Effector memory CD4-positive, alpha-beta T cell (primary cell): Measurements from ENCODE around the gene NHEJ1.
"Not testable (repeated sequence)": the region's sequence is repeated elsewhere in the genome, so short reads cannot be mapped to it uniquely, and the experiment has no call there.

ENCODE experiments used
- DNase-seq, 3 donors: peaks; one replicate each; pipeline ENCODE4 v3.0.0-alpha.2; 2020
- H3K27ac ChIP-seq: 2 replicates; pipeline ENCODE4 v1.7.0; 2013; ENCODE audit warnings: mild to moderate bottlenecking, low read length, moderate library complexity; ENCODE audit not compliant: insufficient read depth, poor library complexity, severe bottlenecking
- H3K27me3 ChIP-seq: replicated peaks from 2 replicates; pipeline ENCODE4 v1.7.0; 2013; ENCODE audit warnings: mild to moderate bottlenecking, low read length; ENCODE audit not compliant: insufficient read depth, control insufficient read depth, poor library complexity, severe bottlenecking
- H3K36me3 ChIP-seq: 2 replicates; pipeline ENCODE4 v1.7.0; 2013; ENCODE audit warnings: mild to moderate bottlenecking, low read length, moderate library complexity; ENCODE audit not compliant: control insufficient read depth, insufficient read depth
- H3K4me1 ChIP-seq: 2 replicates; pipeline ENCODE4 v1.7.0; 2013; ENCODE audit warnings: low read length, mild to moderate bottlenecking; ENCODE audit not compliant: control insufficient read depth, insufficient read depth, poor library complexity, severe bottlenecking
- H3K4me3 ChIP-seq: 2 replicates; pipeline ENCODE4 v1.7.0; 2013; ENCODE audit warnings: low read length, low read depth, mild to moderate bottlenecking; ENCODE audit not compliant: insufficient read depth, poor library complexity, severe bottlenecking
- H3K9me3 ChIP-seq: 2 replicates; pipeline ENCODE4 v1.7.0; 2013; ENCODE audit warnings: mild to moderate bottlenecking, low read length, moderate library complexity; ENCODE audit not compliant: control insufficient read depth

The NHEJ1 gene

GRCh38 chr2:219201331-219201730 lies 40.7 kb upstream of the NHEJ1 start:
- H3K27me3 ChIP-seq, H3K4me1 ChIP-seq, DNase-seq, H3K4me3 ChIP-seq, H3K9me3 ChIP-seq, H3K36me3 ChIP-seq, H3K27ac ChIP-seq: not testable (repeated sequence)

DNA sequence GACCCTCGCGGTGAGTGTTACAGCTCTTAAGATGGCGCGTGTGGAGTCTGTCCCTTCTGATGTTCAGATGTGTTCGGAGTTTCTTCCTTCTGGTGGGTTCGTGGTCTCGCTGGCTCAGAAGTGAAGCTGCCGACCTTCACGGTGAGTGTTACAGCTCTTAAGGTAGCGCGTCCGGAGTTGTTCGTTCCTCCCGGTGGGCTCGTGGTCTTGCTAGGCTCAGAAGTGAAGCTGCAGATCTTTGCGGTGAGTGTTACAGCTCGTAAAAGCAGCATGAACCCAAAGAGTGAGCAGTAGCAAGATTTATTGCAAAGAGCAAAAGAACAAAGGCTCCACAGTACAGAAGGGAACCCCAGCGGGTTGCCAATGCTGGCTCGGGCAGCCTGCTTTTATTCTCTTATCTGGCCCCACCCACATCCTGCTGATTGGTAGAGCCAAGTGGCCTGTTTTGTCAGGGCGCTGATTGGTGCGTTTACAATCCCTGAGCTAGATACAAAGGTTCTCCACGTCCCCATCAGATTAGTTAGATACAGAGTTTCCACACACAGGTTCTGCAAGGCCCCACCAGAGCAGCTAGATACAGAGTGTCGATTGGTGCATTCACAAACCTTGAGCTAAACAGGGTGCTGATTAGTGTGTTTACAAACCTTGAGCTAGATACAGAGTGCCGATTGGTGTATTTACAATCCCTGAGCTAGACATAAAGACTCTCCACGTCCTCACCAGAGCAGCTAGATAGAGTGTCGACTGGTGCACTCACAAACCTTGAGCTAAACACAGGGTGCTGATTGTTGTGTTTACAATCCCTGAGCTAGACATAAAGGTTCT lies 40.1 kb upstream of the NHEJ1 start:
- not testable (repeated sequence) for H3K27me3 ChIP-seq, H3K36me3 ChIP-seq, H3K9me3 ChIP-seq, DNase-seq, H3K4me1 ChIP-seq, H3K27ac ChIP-seq, H3K4me3 ChIP-seq

DNA sequence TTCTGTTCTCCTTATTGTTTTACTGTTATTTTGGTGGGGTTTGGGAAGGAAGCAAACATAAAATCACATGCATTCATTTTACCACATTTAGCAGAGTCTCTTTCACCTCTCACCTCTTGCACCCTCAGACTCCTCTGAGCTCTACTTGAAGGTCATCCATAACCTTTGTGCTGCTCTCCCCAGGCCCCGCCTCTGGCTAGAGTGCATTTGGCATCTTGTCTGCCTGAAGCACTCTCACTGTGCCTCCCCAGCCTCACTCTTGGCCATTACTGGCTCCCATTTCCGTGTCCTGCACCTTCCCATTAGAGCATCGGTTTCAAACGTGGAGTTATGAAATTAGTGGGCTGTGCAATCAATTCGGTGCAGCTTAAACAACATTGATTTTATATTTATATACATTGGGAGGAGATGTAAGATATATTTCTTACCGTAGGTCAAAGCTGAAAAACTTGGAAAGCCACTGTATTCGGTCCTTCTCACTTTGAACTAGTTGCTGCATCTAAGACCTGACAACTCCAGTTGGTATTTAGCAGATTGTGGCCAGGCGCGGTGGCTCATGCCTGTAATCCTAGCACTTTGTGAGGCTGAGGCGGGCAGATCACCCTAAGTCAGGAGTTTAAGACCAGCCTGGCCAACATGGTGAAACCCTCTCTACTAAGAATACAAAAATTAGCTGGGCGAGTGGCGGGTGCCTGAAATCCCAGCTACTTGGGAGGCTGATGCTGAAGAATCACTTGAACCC lies 39.0 kb upstream of the NHEJ1 start:
- no peaks in the 10 kb centered on the region for H3K36me3 ChIP-seq
- no peak overlapping the region for H3K27ac ChIP-seq
- H3K27me3 ChIP-seq, result no peaks in the 10 kb centered on the region
- H3K4me3 ChIP-seq, result no peak overlapping the region
- DNase-seq, result no peak
- no peaks in the 10 kb centered on the region for H3K4me1 ChIP-seq
- no peaks in the 10 kb centered on the region for H3K9me3 ChIP-seq

DNA sequence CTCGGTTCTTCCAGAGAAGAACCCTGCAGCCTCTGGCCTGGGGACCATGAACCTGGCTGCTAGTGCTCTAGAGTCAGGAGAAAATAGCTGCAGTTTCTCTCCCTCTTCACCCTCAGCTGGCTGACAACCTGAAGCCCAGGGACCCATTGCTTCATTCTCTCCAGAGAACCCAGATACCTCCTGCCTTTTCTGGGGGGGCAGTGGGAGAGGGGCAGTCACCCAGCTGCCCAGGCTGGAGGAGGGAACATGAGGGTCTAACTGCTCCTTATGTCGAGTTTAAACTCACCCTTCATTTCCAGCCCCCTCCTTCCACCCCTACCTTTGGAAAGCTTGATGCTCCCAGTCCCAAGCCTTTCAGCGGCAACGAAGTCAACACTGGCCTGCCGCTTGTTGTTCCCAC lies 38.4 kb upstream of the NHEJ1 start:
- Histone ChIP-seq H3K27ac (no peak overlapping the region), H3K36me3 (no peaks in the 10 kb centered on the region), H3K4me1 (no peaks in the 10 kb centered on the region), H3K9me3 (no peaks in the 10 kb centered on the region), H3K4me3 (no peak overlapping the region), H3K27me3 (no peaks in the 10 kb centered on the region)
- no peak for DNase-seq

GRCh38 chr2:219197388-219197787 lies 36.8 kb upstream of the NHEJ1 start:
- Histone ChIP-seq H3K27me3 (no peaks in the 10 kb centered on the region), H3K27ac (no peak overlapping the region), H3K36me3 (no peaks in the 10 kb centered on the region), H3K4me1 (no peaks in the 10 kb centered on the region), H3K4me3 (no peak overlapping the region), H3K9me3 (no peaks in the 10 kb centered on the region)
- DNase-seq, result no peak

GRCh38 chr2:219186754-219187456 lies 26.3 kb upstream of the NHEJ1 start:
- DNase-seq, result no peak
- H3K4me3 ChIP-seq, result no peak overlapping the region
- no peaks in the 10 kb centered on the region for H3K9me3 ChIP-seq
- no peak overlapping the region for H3K27ac ChIP-seq
- H3K27me3 ChIP-seq, result no peaks in the 10 kb centered on the region
- H3K36me3 ChIP-seq, result peaks cover 25% of the 10 kb centered on the region
- peaks cover 3% of the 10 kb centered on the region for H3K4me1 ChIP-seq

DNA sequence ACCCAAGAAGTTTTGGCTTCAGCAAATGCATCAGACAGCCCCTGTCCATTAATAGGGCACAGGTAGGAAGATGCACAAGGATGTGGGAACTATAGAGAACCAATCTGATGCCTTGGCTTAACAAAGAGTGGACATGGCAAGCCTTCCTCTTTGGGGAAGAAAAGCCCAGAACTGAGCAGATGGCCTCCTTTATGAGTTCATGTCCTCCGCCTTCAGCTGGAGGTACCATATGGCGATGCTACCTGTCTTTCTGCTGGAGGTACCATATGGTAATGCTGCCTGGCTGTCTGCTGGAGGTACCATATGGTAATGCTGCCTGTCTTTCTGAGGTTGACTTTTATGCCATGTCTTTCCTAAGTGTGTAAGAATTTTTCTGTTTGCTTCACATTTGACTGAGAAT lies 23.5 kb upstream of the NHEJ1 start:
- H3K36me3 ChIP-seq, result peaks cover 45% of the 10 kb centered on the region

DNA sequence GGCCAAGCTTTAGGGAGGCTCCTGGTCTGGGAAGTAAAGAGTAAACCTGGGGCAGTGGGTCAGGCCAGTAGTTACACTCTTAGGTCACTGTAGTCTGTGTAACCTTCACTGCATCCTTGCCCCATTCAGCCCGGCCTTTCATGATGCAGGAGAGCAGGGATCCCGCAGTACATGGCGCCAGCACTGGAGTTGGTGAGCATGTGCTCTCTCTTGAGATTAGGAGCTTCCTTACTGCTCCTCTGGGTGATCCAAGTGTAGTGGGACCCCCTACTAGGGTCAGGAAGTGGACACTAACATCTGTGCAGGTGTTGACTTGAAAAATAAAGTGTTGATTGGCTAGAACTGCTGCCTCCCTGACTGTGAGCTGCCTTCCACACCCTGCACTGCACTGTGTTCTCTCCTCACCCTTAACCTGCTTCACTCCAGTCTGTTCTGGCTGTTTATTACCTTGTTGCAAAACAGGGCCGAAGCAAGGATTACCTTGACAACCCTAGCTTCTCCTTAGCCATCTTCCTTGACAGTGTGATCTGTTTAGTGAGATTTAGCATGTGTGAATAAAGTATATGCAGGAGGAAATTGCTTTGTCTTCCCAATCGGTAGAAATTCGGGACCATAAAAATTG lies 22.6 kb upstream of the NHEJ1 start:
- no peak for DNase-seq
- H3K4me1 ChIP-seq, result peaks cover 16% of the 10 kb centered on the region
- H3K4me3 ChIP-seq, result no peak overlapping the region
- no peaks in the 10 kb centered on the region for H3K27me3 ChIP-seq
- H3K9me3 ChIP-seq, result no peaks in the 10 kb centered on the region
- H3K27ac ChIP-seq, result no peak overlapping the region
- peaks cover 45% of the 10 kb centered on the region for H3K36me3 ChIP-seq

More for the DNA sequence above, 23.5 kb upstream of the NHEJ1 start:
- DNase-seq, result no peak
- Histone ChIP-seq H3K27me3 (no peaks in the 10 kb centered on the region), H3K4me1 (peaks cover 10% of the 10 kb centered on the region), H3K4me3 (no peak overlapping the region), H3K27ac (no peak overlapping the region), H3K9me3 (no peaks in the 10 kb centered on the region)

DNA sequence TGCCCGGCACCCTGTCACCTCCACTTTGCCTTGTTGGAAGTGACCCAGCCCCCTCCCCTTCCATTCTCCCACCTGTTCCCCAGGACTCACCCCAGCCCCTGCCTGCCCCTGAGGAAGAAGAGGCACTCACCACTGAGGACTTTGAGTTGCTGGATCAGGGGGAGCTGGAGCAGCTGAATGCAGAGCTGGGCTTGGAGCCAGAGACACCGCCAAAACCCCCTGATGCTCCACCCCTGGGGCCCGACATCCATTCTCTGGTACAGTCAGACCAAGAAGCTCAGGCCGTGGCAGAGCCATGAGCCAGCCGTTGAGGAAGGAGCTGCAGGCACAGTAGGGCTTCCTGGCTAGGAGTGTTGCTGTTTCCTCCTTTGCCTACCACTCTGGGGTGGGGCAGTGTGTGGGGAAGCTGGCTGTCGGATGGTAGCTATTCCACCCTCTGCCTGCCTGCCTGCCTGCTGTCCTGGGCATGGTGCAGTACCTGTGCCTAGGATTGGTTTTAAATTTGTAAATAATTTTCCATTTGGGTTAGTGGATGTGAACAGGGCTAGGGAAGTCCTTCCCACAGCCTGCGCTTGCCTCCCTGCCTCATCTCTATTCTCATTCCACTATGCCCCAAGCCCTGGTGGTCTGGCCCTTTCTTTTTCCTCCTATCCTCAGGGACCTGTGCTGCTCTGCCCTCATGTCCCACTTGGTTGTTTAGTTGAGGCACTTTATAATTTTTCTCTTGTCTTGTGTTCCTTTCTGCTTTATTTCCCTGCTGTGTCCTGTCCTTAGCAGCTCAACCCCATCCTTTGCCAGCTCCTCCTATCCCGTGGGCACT lies 21.9 kb upstream of the NHEJ1 start:
- DNase-seq, result no peak
- Histone ChIP-seq H3K9me3 (no peaks in the 10 kb centered on the region), H3K4me3 (no peak overlapping the region), H3K27ac (no peak overlapping the region), H3K4me1 (peaks cover 19% of the 10 kb centered on the region), H3K27me3 (no peaks in the 10 kb centered on the region), H3K36me3 (peaks cover 45% of the 10 kb centered on the region)
